HG02970 (cell line): Measurements from ENCODE around the gene INPP5E.
"Not testable (repeated sequence)": the region's sequence is repeated elsewhere in the genome, so short reads cannot be mapped to it uniquely, and the experiment has no call there.

Source experiments
- ATAC-seq: cut with Tn5 transposase; IDR thresholded peaks from one replicate; pipeline ENCODE4 v1.9.1; 2021; ENCODE audit warnings: mild to moderate bottlenecking, moderate library complexity, moderate number of reproducible peaks; ENCODE audit not compliant: unreplicated experiment, low FRiP score

Gene INPP5E

DNA sequence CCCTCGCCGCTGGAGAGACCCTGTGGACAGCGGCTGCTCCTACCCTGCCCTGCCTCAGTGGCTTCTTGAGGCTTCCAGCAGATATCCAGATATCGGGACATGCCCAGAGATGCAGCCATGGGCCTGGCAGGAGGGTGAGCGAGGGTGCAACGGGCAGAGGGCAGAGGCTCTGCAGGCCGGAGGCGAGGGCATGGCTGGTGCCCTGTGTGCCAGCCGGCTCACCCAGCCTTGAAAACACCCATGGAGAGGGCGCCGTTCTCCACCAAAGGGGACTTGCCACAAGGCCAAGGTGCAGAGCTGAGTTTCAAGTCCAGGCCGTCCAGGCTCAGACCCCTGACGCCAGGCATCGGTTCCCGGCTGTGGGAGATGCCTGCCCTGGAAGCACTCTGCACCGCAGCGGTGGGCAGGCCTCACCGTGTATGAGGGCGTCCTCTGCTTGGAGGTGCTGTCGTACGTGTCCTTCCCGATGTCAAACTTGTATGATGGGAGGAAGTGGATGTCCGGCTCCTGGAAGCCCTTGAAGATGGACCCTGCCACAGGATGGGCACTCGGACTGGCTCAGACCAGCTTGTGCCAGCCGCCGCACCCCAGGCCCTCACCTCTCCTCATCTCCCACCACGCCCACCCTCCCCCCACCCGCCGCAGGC lies 8.9 kb downstream of the INPP5E start:
- ATAC-seq, result no peak

DNA sequence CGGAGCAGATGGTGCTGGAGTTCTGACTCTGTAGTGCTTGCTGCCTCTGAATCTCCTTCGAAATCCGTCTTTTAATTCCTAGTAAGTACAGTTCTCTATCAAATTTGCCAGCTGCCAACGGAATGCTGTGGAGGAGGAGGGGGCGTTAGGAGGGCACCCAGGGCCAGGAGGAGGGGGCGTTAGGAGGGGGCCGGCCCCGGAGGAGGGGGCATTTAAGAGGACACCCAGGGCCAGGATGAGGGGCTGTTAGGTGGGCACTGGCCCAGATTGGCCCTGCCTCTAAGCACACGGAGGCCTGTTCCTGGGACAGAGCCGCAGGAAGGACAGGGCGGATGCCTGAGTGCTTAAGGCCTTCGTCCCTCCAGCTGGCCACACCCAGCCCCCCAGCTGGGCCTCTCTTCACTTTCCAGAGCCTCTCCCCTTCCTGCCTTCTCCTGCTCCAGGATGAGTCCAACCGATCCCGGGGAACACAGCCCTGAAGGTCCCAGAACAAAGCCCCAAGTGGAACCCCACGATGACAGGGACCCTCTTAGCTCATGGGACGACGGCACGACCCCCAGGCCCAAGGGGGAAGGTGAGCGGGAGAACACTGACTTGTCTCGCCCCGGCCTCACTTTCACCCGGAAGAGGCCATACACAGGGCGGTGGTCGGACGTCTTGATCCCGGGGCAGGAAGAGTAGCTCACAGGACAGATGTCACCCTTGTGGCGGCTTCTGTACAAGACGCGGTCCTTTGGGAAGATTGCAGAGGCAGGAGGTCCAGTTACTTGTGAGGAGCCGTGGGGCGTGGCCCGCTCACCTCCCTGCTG lies 9.8 kb downstream of the INPP5E start:
- ATAC-seq, result no peak

DNA sequence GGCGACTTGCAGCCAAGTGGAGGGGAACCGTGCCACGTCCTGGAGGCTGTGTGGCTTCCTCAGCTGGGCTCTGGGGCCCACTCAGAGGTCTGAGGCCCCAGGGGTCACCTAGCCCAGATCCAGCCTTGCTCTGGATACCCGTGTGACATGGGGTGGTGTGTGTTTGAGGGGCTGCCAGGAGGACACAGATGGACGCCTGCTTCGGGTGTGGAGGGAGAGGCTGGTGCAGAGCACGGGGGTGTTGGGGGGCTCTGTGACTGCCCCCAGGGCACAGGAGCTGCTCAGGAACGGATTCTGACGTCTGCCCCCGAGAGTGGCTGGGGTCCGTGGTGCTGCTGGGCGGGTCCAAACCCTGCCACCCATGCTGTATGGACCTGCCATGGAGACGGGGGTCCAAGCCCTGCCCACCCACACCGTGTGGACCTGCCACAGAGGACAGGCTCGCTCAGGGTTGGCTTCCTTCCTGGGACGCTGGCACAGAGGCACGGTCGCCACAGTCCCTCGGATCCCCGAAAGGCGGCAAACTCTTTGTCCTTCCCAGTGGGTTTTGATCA lies 10.5 kb downstream of the INPP5E start:
- no peak for ATAC-seq

DNA sequence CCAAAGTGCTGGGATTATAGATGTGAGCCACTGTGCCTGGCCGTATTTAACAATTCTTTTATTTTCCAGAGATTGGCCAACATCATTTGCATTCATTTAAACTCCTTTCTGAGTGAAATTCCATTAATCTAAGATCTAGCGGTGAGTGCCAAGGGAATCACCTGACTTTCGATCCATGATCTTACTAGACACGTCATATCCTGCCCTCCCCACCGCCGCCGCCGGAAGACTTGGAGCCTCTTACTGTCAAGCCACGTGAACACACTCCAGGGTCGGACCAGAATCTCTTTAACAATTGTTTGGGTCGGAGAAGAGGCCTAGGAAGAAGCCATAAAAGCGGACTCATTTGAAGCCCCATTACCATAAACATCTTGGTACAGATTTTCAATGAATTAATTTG lies 12.9 kb downstream of the INPP5E start:
- no peak for ATAC-seq

DNA sequence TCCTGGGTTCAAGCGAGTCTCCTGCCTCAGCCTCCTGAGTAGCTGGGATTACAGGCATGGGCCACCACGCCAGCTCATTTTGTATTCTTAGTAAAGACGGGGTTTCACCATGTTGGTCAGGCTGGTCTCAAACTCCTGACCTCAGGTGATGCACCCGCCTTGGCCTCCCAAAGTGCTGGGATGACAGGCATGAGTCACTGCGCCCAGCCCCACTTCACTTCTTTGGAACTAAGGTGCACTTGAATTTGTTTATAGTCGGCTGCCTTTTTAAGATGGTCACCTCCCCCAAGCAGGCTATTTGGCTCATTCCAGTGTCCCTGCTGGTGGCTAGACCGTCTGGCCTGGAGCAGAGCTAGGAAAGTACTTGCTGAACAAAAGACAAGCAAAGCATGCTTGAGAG lies 14.3 kb downstream of the INPP5E start:
- ATAC-seq, result not testable (repeated sequence)

GRCh38 chr9:136424750-136425362 lies 14.8 kb downstream of the INPP5E start:
- no peak for ATAC-seq

- ATAC-seq, result no peak
Observed at GRCh38 chr9:136423432-136424146, 16.1 kb downstream of the INPP5E start.

- no peak for ATAC-seq
Observed at GRCh38 chr9:136422876-136423275, 16.8 kb downstream of the INPP5E start.

GRCh38 chr9:136421791-136422190 lies 17.9 kb downstream of the INPP5E start:
- ATAC-seq, result no peak

GRCh38 chr9:136419092-136419420 lies 20.6 kb downstream of the INPP5E start:
- ATAC-seq, result no peak

DNA sequence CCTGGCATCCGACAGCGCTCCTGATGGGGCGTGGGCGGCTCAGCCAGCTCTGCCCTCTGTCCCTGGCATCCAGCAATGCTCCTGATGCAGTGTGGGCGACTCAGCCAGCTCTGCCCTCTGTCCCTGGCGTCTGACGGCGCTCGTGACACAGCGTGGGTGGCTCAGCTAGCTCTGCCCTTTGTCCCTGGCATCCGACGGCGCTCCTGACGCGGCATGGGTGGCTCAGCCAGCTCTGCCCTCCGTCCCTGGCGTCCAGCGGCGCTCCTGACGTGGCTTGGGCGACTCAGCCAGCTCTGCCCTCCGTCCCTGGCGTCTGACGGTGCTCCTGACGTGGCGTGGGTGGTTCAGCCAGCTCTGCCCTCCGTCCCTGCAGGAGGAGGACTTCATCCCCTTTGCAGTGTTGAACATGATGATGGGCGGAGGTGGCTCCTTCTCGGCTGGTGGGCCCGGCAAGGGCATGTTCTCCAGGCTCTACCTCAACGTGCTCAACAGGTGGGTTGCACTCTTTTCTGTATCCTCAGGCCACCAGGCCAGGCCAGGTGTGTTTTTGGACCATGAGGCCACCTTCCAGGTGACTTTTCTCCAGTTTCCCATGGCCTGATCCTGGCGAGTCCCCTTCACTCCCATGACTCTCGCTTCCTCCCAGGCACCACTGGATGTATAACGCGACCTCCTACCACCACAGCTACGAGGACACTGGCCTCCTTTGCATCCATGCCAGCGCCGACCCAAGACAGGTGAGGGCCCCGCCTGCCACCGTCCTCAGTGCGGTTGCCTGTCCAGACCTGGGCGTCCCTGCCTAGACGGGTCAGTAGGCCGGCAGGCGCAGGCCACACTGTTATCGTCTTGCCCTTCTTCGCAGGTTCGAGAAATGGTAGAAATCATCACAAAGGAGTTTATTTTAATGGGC lies 21.2 kb downstream of the INPP5E start:
- ATAC-seq, result no peak

GRCh38 chr9:136416914-136417313 lies 22.7 kb downstream of the INPP5E start:
- ATAC-seq, result no peak

DNA sequence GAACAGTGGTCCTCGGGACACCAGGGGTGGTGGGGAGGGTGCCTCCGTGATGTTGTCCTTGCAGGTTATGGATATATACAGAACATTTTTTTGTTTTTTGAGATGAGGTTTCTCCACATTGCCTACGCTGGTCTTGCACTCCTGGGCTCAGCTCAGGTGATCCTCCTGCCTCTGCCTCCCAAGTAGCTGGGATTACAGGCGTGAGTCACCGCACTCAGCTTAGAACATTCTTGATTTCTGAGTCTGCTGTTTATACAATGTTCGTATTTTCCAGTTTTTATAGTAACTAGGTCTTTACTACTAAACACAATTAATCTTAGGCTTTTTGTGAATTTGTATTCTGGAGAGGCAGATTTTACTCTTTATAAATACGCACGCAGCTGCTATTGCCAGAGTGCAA lies 23.2 kb downstream of the INPP5E start:
- no peak for ATAC-seq

- no peak for ATAC-seq
Observed at GRCh38 chr9:136412962-136413361, 26.7 kb downstream of the INPP5E start.

DNA sequence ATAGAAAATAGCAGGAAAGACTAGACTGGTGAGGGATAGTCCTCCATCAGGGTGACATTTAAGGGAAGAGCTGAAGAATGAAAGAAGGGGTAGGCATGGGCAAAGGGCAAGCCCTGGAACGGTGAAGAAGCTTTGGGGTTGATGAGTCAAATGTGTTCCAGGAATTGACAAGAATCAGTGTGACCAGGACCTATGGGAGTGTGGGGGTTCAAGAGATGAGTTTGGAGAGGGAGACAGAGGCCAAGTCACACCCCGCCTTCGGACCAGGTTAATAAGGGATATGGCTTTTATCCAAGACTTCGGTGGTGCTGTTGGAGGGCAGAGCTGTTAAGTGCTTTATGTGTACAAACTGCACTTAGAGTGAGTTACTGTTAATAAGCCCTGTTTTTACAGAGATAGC lies 28.3 kb downstream of the INPP5E start:
- no peak for ATAC-seq

- peak; percentile 77 for ATAC-seq
Observed at GRCh38 chr9:136410500-136411287, 29.0 kb downstream of the INPP5E start, which contains the start of the genes ENTR1 and PMPCA. ENTR1 (minus strand) TSS chr9:136410614; CDS start chr9:136410397, 217 bp downstream. PMPCA (plus strand) TSS chr9:136410658; CDS start chr9:136410669, 11 bp downstream.

GRCh38 chr9:136409557-136410455 lies 29.8 kb downstream of the INPP5E start:
- peak; percentile 26 for ATAC-seq

DNA sequence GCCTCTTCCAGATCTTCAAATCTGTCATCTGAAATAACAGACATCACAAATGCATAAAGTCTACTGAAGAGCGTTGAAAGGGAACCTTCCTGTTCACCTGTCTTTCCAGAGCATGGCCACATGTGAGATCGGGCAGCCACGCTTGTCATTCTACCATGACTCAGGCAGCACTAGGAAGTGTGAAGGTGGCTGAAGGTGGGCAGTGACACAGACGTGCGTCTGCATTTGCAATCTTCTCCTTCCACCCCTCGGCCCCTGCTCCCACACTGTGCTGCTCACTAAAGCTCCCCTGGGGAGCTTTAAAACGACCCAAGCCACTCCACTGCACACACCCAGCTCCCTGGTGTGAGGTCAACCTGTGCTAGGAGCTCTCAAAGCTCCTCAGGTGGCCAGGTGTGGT lies 31.7 kb downstream of the INPP5E start:
- ATAC-seq, result no peak
